Upper lobe of left lung (tissue), 4 donors: Measurements from ENCODE around the gene BMP8B.

ENCODE experiments used
- POLR2A ChIP-seq, 4 donors: fragments of 450-650 bp; IDR thresholded peaks; one replicate each; pipeline ENCODE4 v1.5.1; 2016 to 2017; ENCODE audit warnings: antibody characterized with exemption in 4 of 4, mild to moderate bottlenecking in 2 of 4
- POLR2AphosphoS5 ChIP-seq, 2 donors: sonication (generic); formaldehyde crosslinking; IDR thresholded peaks; one replicate each; pipeline ENCODE4 v1.5.1; 2017; ENCODE audit warnings: antibody characterized with exemption in 2 of 2
- TF ChIP-seq, protein P1 (sequence below), 6 experiments: fragments of 450-650 bp in 4 of 6; fragments of 200-600 bp in 2 of 6; sonication (generic) in 2 of 6; IDR thresholded peaks; one replicate each; pipeline ENCODE4 v1.5.1; 2016 to 2019; ENCODE audit warnings: antibody characterized with exemption in 6 of 6

DNA sequence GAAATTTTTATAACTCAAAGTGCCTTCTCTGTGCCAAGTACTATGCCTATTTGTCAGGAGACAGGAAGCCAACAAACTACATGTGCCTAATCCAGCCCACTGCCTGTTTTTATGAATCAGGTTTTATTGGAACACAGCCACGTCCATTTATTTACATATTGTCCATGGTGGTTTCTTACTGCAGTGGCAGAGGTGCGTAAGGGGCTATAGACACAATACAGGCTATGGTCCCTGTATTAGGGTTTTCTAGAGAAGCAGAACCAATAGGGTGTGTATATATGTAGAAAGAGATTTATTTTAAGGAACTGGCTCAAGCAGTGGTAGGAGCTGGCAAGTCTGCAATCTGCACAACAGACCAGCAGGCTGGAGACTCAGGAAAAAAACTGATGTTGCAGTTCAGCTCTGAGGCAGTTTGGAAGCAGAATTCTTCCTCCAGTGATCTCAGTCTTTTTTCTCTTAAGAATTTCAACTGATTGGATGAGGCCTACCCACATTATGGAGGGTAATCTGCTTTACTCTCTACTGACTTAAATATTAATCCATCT lies 34.6 kb downstream of the BMP8B start:
- TF ChIP-seq POLR2A (IDR thresholded peaks at IDR 0.05) = no peak
- TF ChIP-seq, protein P1, sequence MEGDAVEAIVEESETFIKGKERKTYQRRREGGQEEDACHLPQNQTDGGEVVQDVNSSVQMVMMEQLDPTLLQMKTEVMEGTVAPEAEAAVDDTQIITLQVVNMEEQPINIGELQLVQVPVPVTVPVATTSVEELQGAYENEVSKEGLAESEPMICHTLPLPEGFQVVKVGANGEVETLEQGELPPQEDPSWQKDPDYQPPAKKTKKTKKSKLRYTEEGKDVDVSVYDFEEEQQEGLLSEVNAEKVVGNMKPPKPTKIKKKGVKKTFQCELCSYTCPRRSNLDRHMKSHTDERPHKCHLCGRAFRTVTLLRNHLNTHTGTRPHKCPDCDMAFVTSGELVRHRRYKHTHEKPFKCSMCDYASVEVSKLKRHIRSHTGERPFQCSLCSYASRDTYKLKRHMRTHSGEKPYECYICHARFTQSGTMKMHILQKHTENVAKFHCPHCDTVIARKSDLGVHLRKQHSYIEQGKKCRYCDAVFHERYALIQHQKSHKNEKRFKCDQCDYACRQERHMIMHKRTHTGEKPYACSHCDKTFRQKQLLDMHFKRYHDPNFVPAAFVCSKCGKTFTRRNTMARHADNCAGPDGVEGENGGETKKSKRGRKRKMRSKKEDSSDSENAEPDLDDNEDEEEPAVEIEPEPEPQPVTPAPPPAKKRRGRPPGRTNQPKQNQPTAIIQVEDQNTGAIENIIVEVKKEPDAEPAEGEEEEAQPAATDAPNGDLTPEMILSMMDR (IDR thresholded peaks at IDR 0.05) = no peak
- TF ChIP-seq POLR2AphosphoS5 (IDR thresholded peaks at IDR 0.05) = no peak
